Thoracic aorta (tissue), 2 donors: ENCODE results near the gene PDZK1IP1. TPM values are rescaled to one million over a fixed set of nuclear protein-coding genes. Genes with fewer than 3 reads are reported as not detected.

Experiments
- ATAC-seq: fragments of 150-250 bp; one replicate; pipeline ENCODE4 v1.8.0; 2017; ENCODE audit warnings: low read depth; ENCODE audit not compliant: insufficient number of reproducible peaks, low FRiP score
- DNase-seq: peaks from one replicate; pipeline ENCODE4 v3.0.0-alpha.2; 2020; ENCODE audit warnings: low spot score
- H3K27ac ChIP-seq, 2 donors: fragments of 200-600 bp; sonication (generic); 1 replicate in 1 of 2; 2 replicates in 1 of 2; pipeline ENCODE4 v1.5.1; 2016; ENCODE audit warnings: mild to moderate bottlenecking in 2 of 2, moderate library complexity in 2 of 2
- H3K27me3 ChIP-seq: fragments of 200-600 bp; sonication (generic); replicated peaks from 2 replicates; pipeline ENCODE4 v1.6.0; 2016; ENCODE audit warnings: mild to moderate bottlenecking; ENCODE audit not compliant: insufficient read depth
- H3K36me3 ChIP-seq: fragments of 200-600 bp; sonication (generic); one replicate; pipeline ENCODE4 v1.5.1; 2016
- H3K4me1 ChIP-seq, 2 donors: fragments of 200-600 bp; sonication (generic); 1 replicate in 1 of 2; 2 replicates in 1 of 2; pipeline versions ENCODE4 v1.5.1 to v1.6.0; 2016; ENCODE audit warnings: low read depth in 2 of 2, mild to moderate bottlenecking in 1 of 2; ENCODE audit not compliant: control insufficient read depth in 1 of 2
- H3K4me3 ChIP-seq: fragments of 200-600 bp; sonication (generic); 2 replicates; pipeline ENCODE4 v1.5.1; 2016; ENCODE audit warnings: mild to moderate bottlenecking
- H3K9me3 ChIP-seq: fragments of 200-600 bp; sonication (generic); 2 replicates; pipeline ENCODE4 v1.5.1; 2016
- total RNA-seq, 2 donors: library from RNA; depleted of rRNA; stranded (reverse); fragments of >200 nt; gene quantifications; one replicate each; pipeline versions ENCODE4 v1.1.0 to v1.2.3, GENCODE V29; 2016
- TF ChIP-seq, protein P1 (sequence below): fragments of 200-600 bp; sonication (generic); IDR thresholded peaks from one replicate; pipeline ENCODE4 v1.5.1; 2019; ENCODE audit warnings: antibody characterized with exemption

PDZK1IP1 gene
- total RNA-seq, 2 donors from 2014 or later = not detected

DNA sequence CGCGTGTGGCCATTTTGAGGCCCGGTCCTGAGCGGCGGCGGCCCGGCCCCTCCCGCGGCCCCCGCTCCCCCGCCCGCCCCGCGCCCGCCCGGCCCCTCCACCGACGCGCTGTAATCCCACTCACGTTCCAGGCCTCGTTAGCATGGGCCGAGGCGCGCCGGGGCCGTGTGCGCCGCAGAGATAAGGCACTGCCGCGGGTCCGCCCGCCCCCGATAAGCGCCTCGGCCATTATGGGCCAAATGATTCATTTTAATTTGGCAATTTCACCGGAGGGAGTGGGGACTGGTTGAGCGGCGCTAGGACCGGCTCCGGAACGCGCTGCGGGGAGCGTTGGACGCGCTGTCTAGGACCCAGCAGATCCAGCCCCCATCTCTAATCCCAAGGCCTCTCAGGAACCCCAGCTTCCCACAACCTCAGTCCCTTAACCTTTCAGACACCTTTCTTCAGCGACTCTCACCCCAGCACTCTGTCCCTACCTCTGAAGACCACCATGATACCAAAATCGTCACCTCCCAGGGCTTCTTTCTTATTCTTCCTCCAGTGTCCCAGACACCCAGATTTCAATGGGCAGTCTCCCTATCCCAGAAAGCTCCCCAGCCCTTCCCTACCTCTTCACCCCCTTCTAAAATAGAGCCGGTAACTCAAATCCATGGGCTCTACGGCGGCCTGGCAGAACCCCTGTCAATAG lies 42.5 kb upstream of the PDZK1IP1 start, which contains the start of gene TAL1:
Gene TAL1, minus strand, starts transcription at position 39 of the 688 bp plus-strand sequence. CDS start 6,337 bp downstream, outside the sequence.
- no peaks in the 10 kb centered on the region for H3K9me3 ChIP-seq
- no peak for DNase-seq
- H3K36me3 ChIP-seq = no peaks in the 10 kb centered on the region
- H3K27ac ChIP-seq = no peak within 1 kb of the TSS
- H3K4me3 ChIP-seq = peak within 1 kb of the TSS; percentile 71
- H3K27me3 ChIP-seq = peaks cover 19% of the 10 kb centered on the region
- TF ChIP-seq, protein P1, sequence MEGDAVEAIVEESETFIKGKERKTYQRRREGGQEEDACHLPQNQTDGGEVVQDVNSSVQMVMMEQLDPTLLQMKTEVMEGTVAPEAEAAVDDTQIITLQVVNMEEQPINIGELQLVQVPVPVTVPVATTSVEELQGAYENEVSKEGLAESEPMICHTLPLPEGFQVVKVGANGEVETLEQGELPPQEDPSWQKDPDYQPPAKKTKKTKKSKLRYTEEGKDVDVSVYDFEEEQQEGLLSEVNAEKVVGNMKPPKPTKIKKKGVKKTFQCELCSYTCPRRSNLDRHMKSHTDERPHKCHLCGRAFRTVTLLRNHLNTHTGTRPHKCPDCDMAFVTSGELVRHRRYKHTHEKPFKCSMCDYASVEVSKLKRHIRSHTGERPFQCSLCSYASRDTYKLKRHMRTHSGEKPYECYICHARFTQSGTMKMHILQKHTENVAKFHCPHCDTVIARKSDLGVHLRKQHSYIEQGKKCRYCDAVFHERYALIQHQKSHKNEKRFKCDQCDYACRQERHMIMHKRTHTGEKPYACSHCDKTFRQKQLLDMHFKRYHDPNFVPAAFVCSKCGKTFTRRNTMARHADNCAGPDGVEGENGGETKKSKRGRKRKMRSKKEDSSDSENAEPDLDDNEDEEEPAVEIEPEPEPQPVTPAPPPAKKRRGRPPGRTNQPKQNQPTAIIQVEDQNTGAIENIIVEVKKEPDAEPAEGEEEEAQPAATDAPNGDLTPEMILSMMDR = no peak
- H3K4me1 ChIP-seq = peaks cover 9 to 16% of the 10 kb centered on the region in 2 donors
- peak; percentile 17 for ATAC-seq

DNA sequence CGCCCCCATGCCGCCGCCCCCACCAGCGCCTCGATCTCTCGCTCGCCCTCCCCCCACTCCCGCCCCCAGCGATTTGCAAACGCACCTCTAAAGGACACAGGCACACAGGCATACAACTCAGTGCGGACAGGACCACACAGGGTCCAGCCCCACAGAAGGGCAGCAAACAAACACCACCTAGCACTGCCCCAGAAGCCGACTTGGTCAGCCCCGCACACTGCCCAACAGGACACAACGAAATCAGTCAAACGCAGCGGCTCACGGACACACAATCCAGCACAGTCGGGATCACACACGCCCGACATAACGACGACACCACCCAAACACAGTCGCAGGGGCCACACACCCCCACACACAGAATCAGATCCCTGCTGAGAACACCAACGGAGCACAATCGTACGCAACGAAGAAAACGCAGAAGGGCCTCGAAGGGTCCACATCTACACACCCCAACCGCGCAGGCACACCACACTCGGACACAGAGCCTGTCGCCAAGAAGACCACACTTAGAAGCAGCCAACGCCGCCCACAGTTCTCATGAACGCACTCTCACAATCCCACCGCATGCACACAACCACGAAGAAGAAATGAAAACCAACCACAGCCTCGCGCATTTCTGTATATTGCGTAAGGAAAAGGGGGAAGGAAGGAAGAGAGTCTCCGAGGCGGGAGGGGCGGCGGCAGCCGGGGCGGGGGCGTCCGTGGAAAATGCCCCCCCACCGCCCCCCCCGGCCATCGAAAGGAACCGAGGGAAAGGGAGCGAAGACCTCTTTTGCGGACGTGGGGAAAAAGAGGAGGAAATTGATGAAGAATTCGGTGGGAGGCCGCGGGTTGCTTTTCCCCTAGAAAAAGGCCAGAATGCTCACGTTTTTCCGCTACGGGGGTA lies 41.7 kb upstream of the PDZK1IP1 start:
- no peak overlapping the region for H3K27ac ChIP-seq
- peaks cover 24% of the 10 kb centered on the region for H3K27me3 ChIP-seq
- H3K9me3 ChIP-seq = no peaks in the 10 kb centered on the region
- TF ChIP-seq, protein P1 = no peak
- DNase-seq = no peak
- no peak for ATAC-seq
- peaks cover 9 to 16% of the 10 kb centered on the region in 2 donors for H3K4me1 ChIP-seq
- peak overlapping the region; percentile 71 for H3K4me3 ChIP-seq
- no peaks in the 10 kb centered on the region for H3K36me3 ChIP-seq

DNA sequence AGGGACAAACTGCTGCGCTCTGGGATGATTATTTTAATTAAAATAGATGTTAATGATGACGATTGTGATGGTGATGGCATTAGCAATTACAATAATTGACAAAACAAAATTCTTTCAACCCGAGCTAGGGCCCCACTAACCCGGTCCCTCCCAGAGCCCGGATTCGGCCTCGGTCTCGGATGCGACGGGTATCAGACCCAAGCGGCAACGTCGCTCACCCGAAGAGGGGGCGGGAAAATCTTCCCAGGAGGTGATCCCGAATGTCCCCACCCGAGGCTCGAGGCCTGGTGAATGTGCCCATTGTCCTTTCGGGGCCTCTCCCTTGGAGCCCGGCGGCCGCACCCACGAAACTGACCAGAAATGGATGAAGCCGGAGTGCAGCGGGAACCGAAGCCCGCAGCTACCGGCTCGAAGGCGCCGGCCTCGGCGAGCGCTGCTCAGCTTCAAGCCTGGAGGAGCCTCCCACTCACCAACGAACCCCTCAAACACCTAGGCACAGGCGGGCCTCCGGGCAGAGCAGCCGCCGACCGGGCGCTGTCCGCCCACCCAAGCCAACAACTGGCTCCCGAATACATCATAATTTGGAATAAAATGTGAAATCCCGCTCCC lies 41.0 kb upstream of the PDZK1IP1 start:
- Histone ChIP-seq H3K27me3 (peaks cover 24% of the 10 kb centered on the region), H3K4me3 (peak overlapping the region; percentile 71), H3K27ac (no peak overlapping the region), H3K9me3 (no peaks in the 10 kb centered on the region), H3K4me1 (peaks cover 10 to 18% of the 10 kb centered on the region in 2 donors), H3K36me3 (no peaks in the 10 kb centered on the region)
- DNase-seq = no peak
- no peak for ATAC-seq
- TF ChIP-seq, protein P1 = no peak

DNA sequence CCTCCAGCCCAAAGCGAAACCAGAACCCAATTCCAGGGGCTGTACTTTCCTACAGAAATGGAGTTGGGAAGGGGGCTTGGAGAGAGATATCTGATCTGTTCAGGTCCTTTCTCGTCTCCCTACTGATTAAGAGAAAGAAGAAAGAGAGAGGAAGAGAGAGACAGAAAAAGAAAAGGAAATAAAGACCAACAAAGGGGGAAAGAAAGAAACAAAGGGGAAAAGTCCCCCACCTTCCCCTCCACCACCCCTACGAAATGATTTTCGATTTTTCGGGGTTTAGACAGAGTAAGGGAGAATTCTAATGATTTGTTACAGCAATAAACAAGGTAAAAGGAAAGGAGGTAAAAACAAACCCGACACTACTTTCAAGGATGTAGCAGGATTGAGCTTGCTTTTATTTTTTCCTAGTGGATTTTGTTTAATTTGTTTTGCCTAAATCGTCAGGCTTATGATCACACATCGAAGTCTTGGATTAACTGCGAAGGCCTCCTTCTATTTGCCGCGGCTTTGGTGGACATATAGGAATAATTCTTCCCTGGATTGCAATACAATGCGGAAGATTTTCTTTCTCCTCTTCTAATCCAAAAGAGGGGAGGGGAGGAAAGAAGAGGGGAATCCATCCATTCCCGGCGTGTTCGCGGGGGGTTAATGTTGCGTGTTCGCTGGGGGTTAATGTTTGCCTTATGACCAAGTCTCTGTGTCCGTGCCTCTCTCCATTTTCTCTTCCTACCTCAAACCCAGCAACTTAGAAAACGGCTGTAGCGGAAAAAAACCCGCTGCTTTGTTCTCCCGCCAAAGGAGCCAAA lies 40.3 kb upstream of the PDZK1IP1 start:
- TF ChIP-seq, protein P1 = no peak
- H3K27me3 ChIP-seq = peaks cover 24% of the 10 kb centered on the region
- H3K4me1 ChIP-seq = peaks cover 17 to 25% of the 10 kb centered on the region in 2 donors
- H3K36me3 ChIP-seq = no peaks in the 10 kb centered on the region
- no peaks in the 10 kb centered on the region for H3K9me3 ChIP-seq
- H3K27ac ChIP-seq = peak overlapping the region in 1 of 2 donors; percentile 40
- H3K4me3 ChIP-seq = peak overlapping the region; percentile 71
- ATAC-seq (no peak), DNase-seq (no peak)
